ENCODE data around the gene CENPB.

GRCh38 chr20:3808544-3808943 is 22.0 kb upstream of the CENPB start:
- TF ChIP-seq SMC3 (IDR thresholded peaks at IDR 0.05; ENCODE audit: low read depth, low read length) (no peak), CTCF (conservative IDR thresholded peaks at IDR 0.05; ENCODE audit: low read depth, low read length) (no peak)

Data from IMR-90 (cell line).